Mesodermal cell (in vitro differentiated cells): Measurements from ENCODE around the gene ING2.
"Not testable (repeated sequence)": the region's sequence is repeated elsewhere in the genome, so short reads cannot be mapped to it uniquely, and the experiment has no call there.

Experiments used
- H3K27ac ChIP-seq: 2 replicates; pipeline ENCODE4 v1.7.0; 2013; ENCODE audit warnings: mild to moderate bottlenecking, low read depth, low read length, moderate library complexity; ENCODE audit not compliant: severe bottlenecking
- H3K36me3 ChIP-seq: 2 replicates; pipeline ENCODE4 v1.7.1; 2013; ENCODE audit warnings: mild to moderate bottlenecking, low read length, moderate library complexity; ENCODE audit not compliant: control insufficient read depth, insufficient read depth
- H3K4me1 ChIP-seq: one replicate; pipeline ENCODE4 v1.7.1; 2013; ENCODE audit warnings: mild to moderate bottlenecking, low read length; ENCODE audit not compliant: insufficient read depth, control insufficient read depth, poor library complexity, severe bottlenecking
- H3K4me3 ChIP-seq: 2 replicates; pipeline ENCODE4 v1.7.0; 2013; ENCODE audit warnings: low read length, control low read depth, mild to moderate bottlenecking; ENCODE audit not compliant: insufficient read depth, poor library complexity, severe bottlenecking; ENCODE audit errors: extremely low read depth
- H3K9me3 ChIP-seq: 2 replicates; pipeline ENCODE4 v1.7.1; 2013; ENCODE audit warnings: mild to moderate bottlenecking, low read length, moderate library complexity; ENCODE audit not compliant: control insufficient read depth
- WGBS, 2 experiments: methylation state at CpG; one replicate each; pipeline ENCODE4 v1.1.5; 2013; ENCODE audit warnings: missing lambda C conversion rate in 2 of 2; ENCODE audit not compliant: insufficient coverage in 2 of 2; 5-methylcytosine and 5-hydroxymethylcytosine counted together

ING2 gene

GRCh38 chr4:183550345-183551093 lies 45.7 kb downstream of the ING2 start:
- no peaks in the 10 kb centered on the region for H3K36me3 ChIP-seq
- H3K27ac ChIP-seq = no peak overlapping the region
- no peaks in the 10 kb centered on the region for H3K9me3 ChIP-seq
- no peaks in the 10 kb centered on the region for H3K4me1 ChIP-seq
- WGBS, 2 experiments = 92 to 100% methylated on average over 3 to 5 of the region's 5 CpGs
- no peak overlapping the region for H3K4me3 ChIP-seq

DNA sequence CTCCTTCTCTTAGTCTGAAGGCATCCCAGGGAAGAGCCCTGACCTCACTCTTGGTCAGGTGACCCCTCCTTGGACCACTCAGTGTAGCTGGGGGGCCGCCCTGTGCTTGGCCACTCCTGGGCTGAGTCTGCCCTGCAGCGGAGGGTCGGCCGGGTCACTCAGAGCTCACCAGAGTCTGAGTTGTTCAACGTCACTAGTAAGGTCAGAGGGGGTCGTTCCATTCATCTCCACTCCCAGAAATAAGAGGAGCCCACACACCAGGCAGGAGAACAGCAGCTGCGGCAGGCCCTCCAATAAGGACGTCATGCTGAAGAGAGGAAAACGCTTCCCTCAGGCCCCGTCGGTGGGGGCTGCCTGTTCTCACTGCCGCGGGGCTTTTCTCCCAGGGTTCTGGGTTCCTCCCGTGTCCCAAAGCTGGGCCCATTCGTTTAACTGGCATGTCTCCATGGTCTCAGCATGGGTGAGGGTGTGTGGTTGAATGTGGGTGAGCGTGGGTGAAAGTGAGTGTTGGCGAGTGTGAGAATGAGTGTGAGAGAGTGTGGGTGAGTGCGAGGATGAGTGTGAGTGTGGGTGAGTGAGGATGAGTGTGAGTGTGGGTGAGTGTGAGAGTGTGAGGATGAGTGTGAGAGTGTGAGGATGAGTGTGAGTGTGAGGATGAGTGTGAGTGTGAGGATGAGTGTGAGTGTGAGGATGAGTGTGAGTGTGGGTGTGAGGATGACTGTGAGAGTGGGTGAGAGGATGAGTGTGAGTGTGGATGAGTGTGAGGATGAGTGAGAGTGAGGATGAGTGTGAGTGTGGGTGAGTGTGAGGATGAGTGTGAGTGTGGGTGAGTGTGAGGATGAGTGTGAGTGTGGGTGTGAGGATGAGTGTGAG lies 47.7 kb downstream of the ING2 start:
- Histone ChIP-seq H3K27ac (no peak overlapping the region), H3K4me3 (no peak overlapping the region), H3K36me3 (no peaks in the 10 kb centered on the region), H3K9me3 (no peaks in the 10 kb centered on the region), H3K4me1 (no peaks in the 10 kb centered on the region)
- WGBS, 2 experiments = 88 to 95% methylated on average over 12 to 16 of the region's 18 CpGs

GRCh38 chr4:183553147-183553478 lies 48.3 kb downstream of the ING2 start:
- not testable (repeated sequence) for H3K4me1 ChIP-seq, H3K4me3 ChIP-seq, H3K36me3 ChIP-seq, H3K27ac ChIP-seq, H3K9me3 ChIP-seq
- no CpG with 5 or more reads among the region's 1 CpG for WGBS, 2 experiments

DNA sequence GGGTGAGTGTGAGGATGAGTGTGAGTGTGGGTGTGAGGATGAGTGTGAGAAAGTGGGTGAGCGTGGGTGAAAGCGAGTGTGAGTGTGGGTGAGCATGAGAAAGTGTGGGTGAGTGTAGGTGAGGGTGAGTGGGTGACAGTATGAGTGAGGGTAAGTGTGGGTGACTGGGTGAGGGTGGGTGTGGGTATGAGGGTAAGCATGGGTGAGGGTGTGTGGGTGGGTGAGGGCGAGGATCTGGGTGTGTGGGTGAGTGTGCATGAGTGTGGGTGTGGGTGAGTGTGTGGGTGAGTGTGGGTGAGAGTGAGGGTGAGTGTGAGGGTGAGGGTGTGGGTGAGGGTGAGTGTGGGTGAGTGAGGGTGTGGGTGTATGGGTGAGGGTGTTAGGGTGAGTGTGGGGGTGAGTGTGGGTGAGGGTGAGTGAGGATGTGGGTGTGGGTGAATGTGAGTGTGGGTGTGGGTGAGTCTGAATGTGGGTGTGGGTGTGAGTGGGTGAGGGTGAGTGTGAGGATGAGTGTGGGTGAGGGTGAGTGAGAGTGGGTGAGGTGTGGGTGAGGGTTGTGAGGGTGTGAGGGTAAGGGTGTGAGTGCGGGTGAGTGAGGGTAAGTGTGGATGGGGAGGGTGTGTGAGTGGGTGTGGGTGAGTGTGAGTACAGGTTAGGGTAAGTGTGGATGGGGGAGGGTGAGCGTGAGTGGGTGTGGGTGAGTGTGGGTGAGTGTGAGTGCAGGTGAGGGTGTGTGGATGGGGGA lies 48.9 kb downstream of the ING2 start:
- Histone ChIP-seq H3K4me1 (no peaks in the 10 kb centered on the region), H3K4me3 (no peak overlapping the region), H3K27ac (no peak overlapping the region), H3K9me3 (no peaks in the 10 kb centered on the region), H3K36me3 (no peaks in the 10 kb centered on the region)
- WGBS, 2 experiments = 87 to 94% methylated on average over 3 to 5 of the region's 5 CpGs

- Histone ChIP-seq H3K36me3 (no peaks in the 10 kb centered on the region), H3K4me3 (no peak overlapping the region), H3K4me1 (no peaks in the 10 kb centered on the region), H3K9me3 (no peaks in the 10 kb centered on the region), H3K27ac (no peak overlapping the region)
- WGBS, 2 experiments = 100% methylated on average over 2 of the region's 6 CpGs
These were observed 49.5 kb downstream of the ING2 start for GRCh38 chr4:183554346-183554686.

DNA sequence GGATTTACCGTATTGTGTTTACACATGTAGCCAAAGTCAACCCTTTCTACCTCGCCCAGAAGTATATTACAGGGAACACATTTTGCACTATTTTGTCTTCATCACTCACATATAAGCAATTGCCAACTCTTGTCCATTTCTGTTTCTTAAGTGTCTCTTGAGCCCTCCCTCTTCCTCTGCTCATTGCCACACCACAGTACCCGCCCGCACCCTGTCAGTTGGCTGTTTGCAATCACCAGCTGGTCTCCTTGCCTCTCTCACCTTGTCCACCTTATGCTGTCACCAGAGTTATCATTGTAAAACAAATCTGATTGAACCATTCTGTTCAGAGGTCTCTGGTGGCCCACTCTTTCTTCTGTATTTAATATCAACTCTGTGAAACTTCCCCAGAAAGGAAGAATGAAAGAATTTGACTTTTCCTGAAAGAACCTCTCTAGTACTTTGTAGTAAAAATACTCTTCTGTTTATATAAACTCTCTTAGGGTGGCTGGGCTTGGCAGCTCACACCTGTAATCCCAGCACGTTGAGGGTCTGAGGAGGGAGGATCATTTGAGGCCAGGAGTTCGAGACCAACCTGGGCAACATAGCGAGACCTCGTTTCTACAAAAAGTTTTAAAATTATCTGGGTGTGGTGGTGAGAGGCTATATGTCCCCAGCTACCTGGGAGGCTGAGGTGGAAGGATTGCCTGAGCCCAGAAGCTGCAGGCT lies 50.2 kb downstream of the ING2 start:
- no peaks in the 10 kb centered on the region for H3K4me1 ChIP-seq
- no peaks in the 10 kb centered on the region for H3K9me3 ChIP-seq
- no peak overlapping the region for H3K4me3 ChIP-seq
- no peaks in the 10 kb centered on the region for H3K36me3 ChIP-seq
- no peak overlapping the region for H3K27ac ChIP-seq
- WGBS, 2 experiments = 73 to 89% methylated on average over 6 to 7 of the region's 8 CpGs

GRCh38 chr4:183556947-183557346 lies 52.1 kb downstream of the ING2 start:
- Histone ChIP-seq H3K36me3 (no peaks in the 10 kb centered on the region), H3K4me1 (no peaks in the 10 kb centered on the region), H3K27ac (no peak overlapping the region), H3K9me3 (no peaks in the 10 kb centered on the region), H3K4me3 (no peak overlapping the region)
- 76 to 86% methylated on average over 2 of the region's 3 CpGs for WGBS, 2 experiments

- Histone ChIP-seq H3K4me3 (no peak overlapping the region), H3K4me1 (no peaks in the 10 kb centered on the region), H3K36me3 (no peaks in the 10 kb centered on the region), H3K27ac (no peak overlapping the region), H3K9me3 (no peaks in the 10 kb centered on the region)
- 86% methylated on average over 2 of the region's 6 CpGs; no CpG with 5 or more reads in 1 of the 2 experiments for WGBS, 2 experiments
These were observed 52.8 kb downstream of the ING2 start for GRCh38 chr4:183557611-183558010.

DNA sequence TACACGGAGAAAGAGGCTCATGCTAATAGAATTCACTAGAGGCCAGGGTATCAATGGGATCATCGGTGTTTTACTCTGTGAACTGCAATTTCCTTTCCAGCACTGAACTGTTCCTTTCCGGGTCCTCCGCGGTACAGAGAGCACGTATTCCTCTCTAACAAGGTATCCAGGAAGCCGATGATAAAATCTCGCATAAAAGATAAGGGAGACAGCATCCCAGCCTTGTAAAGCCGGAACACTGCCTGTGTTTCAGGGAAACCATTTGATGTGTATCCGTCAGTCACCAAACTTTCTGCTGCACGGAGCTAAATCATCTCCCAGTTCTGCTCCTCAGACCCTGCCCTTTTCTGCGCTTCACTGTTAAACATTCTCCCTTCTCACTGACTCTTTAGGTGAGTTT lies 54.0 kb downstream of the ING2 start:
- Histone ChIP-seq H3K4me3 (no peak overlapping the region), H3K36me3 (no peaks in the 10 kb centered on the region), H3K9me3 (no peaks in the 10 kb centered on the region), H3K4me1 (no peaks in the 10 kb centered on the region), H3K27ac (no peak overlapping the region)
- WGBS, 2 experiments = 86 to 93% methylated on average over 12 of the region's 12 CpGs

DNA sequence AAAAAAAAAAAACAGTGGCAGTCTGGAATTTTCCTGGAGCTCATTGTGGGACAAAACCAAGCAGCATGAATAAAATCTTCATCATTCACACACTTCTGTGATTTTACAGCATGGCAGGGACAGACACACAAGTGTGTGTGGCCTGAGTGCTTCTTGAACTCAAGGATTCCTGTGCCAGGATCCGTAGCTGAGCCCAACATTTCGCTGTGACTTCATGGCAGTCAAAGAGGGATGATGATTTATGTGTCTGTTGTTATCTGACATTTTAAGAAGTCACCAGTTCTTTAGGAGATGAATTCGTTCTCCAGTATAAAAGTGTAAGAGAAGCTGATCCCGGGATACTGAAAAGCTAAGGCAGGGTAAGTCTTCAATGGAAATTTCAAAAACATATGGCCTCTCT lies 57.0 kb downstream of the ING2 start:
- H3K27ac ChIP-seq = no peak overlapping the region
- no peaks in the 10 kb centered on the region for H3K36me3 ChIP-seq
- no peaks in the 10 kb centered on the region for H3K4me1 ChIP-seq
- H3K4me3 ChIP-seq = no peak overlapping the region
- no peaks in the 10 kb centered on the region for H3K9me3 ChIP-seq
- WGBS, 2 experiments = 82 to 90% methylated on average over 4 of the region's 4 CpGs
